ENCODE results near the gene TENT5A. TPM values are rescaled to one million over a fixed set of nuclear protein-coding genes. Genes with fewer than 3 reads are reported as not detected.
A peak's percentile ranks its signal among the peaks of the same experiment; 100 is the strongest.
"Not testable (repeated sequence)": the region's sequence is repeated elsewhere in the genome, so short reads cannot be mapped to it uniquely, and the experiment has no call there.

TENT5A gene
- total RNA-seq = 26.6 TPM

DNA sequence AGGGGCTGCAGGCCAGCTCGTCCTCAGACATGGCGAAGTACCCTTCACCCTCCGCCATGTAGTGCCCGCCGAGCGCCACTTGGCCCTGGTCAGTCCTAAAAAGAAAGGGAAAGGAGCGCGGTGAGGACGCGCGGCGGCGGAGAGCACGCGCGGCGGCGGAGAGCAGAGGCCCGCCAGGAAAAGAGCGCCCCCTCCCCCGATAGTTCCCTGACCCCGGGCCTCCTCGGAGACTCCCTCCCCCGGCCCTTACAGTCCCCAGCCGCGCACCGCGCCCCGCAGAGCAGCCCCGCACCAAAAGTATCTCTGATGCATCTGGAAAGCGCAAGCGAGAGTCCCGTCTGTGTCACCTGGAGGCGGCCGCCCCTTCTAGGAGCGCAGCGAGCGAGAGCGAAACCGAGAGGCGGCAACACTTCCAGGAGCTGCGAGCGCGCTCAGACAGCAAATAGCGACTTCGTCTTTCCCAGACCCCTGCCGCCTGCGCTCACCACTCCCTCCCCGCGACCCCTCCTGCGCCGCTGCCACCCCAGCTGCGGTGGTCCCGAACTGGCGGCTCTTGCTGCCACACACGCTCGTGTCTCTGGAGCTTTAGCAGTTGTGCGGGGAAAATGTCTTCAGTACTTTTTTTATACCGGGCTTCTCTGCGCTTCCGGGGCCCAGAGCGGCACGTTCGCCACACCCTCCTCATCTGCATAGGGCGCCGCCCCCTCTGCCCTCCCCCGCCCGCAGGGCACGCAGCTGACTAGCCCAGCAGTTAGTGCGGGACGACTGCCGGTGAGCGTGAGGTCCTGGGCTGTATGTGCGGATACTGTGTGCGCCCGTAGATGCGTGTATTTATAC, at the start of gene TENT5A:
Gene TENT5A, minus strand, starts transcription at position 598 of the 837 bp plus-strand sequence. Its CDS starts 540 bp downstream, at position 58.
- peak; percentile 95 for DNase-seq (ENCODE audit: low spot score)

DNA sequence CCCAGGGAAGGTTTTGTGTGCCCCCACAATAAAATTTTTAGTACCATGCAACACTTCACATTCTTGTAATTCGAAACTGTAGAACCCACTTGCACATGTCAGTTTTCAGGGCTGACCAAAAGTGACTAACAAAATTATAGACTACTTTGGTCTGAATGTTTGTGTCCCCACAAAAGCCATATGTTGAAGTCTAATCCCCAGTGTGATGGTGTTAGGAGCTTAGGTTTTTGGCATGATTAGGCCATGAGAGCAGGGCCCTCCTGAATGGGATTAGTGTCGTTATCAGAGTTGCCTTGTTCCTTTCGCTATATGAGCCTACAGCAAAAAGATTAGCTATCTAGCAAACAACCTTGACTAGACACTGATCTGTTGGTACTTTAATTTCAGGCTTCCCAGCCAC, 49.0 kb upstream of the TENT5A start:
- DNase-seq (ENCODE audit: low spot score) = no peak

DNA sequence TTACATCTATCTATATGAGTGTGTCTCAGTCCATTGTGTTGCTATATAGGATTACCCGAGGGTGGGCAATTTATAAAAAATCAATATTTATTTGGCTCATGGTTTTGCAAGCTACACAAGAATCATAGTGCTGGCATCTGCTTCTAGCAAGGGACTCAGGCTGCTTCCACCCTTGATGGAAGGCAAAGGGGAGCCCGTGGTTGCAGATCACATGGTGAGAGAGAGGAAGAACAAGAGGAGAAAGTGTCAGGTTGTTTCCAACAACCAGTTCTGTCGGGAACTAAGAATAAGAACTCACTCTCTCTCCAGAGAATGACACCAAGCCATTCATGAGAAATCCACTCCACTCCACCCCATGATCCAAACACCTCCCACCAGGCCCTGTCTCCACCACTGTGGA, 48.2 kb upstream of the TENT5A start:
- no peak for DNase-seq (ENCODE audit: low spot score)

DNA sequence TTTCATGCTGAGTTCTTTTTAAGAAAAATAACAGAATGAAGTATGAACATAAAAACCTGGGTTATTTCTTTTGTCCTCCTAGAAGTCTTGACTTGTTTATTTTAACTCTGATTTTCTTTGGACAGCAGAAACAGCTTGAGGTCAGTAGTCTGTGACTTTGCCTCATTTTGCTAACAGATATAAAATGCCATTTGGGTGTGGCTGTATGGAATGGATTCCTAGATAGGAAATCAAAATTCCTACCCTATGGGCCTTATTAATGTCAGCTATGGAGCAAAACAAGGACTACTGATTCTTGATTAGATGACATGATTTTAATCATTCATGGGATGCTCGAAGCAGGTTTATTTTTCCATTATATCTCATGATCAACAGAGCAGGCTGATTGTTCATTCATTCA, 46.8 kb upstream of the TENT5A start:
- no peak for DNase-seq (ENCODE audit: low spot score)

DNA sequence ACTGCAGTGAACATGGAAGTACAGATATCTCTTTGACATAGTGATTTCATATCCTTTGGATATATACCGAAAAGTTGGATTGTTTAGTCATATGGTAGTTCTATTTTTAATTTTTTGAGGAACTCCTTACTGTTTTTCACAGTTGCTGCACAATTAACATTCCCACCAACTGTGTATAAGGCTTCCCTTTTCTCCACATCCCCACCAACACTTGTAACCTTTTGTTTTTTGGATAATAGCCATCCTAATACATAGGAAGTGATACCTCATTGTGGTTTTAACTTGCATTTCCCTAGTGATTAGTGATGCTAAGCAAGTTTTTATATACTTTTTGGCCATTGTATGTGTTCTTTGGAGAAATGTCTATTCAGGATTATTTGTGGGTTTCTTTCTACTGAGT, 45.1 kb upstream of the TENT5A start:
- no peak for DNase-seq (ENCODE audit: low spot score)

DNA sequence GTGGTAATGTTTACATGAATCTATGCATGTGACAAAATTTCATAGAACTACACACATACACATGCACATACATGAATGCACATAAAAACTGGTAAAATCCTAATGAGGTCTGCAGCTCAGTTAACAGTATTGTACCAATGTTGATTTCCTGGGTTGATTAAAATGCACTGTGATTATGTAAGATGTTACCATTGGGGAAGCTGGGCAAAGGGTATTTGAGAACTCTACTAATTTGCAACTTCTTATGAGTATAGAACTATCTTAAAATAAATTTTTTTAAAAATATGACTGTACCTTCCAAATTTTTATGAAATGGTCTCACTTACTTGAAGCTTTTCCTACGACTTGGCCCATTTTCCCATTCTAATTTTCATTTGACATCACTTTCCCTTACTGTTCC, 43.4 kb upstream of the TENT5A start:
- DNase-seq (ENCODE audit: low spot score) = no peak

DNA sequence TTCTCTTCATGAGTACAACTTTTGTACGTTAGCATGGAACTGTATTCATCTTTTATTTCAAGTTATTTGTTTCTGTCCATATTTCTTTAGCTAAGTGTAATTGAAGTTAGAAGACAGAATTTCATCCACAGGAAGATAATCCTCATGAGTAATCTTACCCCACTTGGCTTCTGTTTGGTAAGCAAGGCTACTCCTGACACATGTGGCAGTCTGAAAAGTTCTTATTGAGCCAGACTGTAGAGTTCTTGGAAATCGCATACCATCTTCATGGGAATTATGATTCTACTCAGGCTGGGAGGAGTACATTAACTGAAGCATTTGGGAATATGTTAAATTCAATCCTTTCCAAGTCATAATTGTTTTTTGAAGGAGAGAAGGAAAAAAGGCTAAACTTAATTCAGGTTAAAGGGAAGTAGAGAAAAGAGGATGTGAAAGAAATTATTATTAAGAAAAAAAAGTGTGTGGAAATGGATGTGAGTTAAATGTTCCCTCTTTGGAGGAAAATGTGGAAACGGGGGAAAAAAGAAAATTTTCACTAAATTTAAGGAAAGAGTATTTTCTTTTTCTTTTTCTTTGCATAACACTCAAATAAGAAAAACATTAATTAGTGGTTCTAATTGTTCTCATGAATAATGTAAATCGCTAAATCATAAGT, 41.5 kb upstream of the TENT5A start:
- DNase-seq (ENCODE audit: low spot score) = no peak

DNA sequence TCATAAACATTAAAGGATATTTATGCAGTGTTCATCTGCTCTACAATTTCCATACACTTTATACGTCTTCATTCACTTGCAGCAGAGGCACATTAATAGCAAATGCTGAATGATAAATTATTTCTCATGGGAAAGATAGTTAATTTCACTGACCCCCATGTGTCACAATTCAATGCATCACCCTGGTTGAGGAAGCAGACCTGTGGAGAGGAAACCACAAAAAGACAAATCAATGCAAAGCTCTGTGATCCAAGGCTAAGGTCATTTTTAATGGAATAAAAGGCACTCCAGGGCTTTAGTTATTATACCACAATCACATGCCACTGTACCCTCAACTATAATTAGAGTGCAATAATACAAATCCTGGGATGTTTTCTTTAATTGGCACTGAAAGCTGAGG, 40.3 kb upstream of the TENT5A start:
- no peak for DNase-seq (ENCODE audit: low spot score)

DNA sequence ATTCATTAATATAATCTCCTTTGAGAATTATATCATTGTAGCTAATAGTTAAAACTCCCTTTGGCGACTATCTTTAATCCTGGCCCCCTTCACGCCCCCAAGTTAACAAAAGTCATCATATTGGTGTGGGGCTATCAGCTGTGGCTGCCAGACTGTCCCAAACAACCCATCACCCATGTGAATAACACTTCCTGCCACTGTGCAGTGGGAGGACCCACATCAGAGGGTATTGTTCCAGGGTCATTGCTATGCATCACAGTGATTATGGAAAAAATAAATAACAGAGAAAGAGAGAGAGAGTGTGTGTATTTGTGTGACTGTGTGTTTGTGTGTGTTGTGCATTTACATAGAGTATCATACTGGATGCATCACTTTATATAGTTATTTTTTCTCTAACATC, 39.3 kb upstream of the TENT5A start:
- no peak for DNase-seq (ENCODE audit: low spot score)

DNA sequence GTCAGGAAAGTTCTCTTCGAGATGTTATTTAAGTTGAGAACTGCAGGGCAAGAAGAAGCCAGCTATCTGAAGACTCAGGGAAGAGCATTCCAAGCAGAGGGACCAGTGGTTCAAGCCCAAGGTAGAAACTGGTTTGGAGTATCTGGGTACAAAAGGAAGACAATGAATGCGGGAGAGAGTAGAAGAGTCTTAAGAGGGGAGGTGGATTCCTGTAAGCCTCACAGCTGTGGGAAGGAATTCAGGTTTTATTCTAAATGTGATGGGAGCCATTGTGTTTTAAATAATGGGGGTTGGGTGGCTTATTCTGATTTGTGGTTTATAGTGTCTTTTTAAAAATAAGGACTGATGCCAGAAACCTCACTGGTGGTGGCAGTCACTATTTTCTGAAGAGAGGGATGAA, 37.6 kb upstream of the TENT5A start:
- no peak for DNase-seq (ENCODE audit: low spot score)

DNA sequence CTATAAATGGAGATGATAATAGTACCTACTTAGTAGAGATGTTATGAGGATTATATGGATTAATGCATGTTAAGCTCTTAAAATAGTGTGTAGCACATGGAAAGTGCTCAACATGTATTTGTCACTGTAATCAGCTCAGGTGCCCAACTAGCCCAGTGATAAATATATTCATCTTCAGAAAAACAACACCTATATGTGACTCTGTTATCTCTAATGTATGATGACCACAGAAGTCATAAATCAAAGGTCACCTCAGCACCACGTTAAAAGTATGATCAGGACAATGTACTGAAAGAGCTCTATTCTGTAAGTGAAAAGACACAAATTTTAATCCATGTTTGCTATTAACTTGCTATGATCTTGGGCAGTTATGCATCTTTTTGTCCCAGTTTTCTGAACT, 36.8 kb upstream of the TENT5A start:
- no peak for DNase-seq (ENCODE audit: low spot score)

DNA sequence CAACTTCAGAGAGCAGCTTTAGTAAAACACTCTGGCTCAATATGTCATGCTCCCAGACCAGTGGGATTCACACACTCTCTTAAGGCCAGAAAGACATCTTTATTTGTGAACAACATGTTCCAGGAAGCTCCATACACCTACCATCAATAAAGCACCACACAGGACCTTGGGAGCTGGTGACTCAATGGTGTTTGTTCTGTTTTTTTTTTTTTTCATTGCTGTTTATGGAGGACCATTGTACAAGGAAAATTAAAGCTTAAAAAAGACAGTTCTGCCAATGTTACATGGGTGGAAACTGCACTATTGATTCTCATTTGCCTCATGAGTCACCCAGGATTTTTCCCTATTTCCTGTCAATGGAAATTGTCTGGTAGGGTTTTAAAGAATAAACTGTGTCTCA, 36.3 kb upstream of the TENT5A start:
- no peak for DNase-seq (ENCODE audit: low spot score)

DNA sequence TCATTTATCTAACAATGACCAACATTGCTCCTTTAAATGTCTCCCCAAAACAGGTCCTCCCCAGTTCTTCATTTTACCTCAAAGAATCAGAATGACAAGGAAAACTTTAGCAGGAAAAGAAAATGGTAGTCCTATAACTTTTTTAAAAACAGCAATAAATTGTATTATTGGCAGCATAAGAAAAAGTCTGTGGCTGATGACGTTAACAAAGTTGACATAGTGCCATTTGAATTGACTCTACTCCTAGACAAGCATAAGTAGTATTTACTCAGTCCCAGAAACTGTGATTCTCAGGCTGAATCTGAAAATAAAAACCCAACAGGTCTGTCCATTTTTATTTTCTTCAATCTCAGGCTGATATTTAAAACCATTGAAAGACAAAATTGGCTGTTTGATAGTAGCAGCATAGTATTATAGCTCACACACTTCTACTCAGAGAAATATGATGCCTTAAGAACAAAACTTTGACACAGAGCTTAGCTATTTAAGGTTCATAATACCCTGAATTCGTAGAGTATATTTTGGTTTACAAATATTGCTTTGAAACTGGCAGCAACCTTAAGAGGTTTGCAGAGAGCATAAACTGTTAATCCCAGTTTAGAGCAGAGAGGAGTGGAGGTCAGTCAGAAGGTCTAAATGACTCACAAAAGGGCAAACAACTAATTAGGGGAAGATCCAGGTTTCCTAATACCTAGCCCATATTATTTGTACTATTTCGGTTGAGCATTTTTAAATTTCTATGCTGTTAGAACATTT, 35.0 kb upstream of the TENT5A start:
- no peak for DNase-seq (ENCODE audit: low spot score)

DNA sequence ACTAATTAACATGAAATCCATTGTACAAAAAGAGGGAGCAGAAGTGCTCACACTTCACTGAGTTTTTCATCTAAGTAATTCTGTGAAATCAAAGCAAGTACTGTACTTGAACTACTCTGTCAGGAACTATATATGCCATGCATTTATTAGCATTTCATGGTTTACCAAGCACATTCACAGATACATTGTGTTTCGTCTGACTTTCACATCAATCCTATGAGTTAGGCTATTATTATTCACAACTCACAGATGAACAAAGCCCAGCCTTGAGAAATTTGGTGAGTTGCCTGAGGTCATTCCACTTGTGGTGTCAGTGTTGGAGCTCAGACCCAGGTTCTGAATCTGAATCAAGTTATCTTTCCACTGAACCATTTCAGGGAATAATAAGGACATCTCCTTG, 33.7 kb upstream of the TENT5A start:
- DNase-seq (ENCODE audit: low spot score) = no peak

DNA sequence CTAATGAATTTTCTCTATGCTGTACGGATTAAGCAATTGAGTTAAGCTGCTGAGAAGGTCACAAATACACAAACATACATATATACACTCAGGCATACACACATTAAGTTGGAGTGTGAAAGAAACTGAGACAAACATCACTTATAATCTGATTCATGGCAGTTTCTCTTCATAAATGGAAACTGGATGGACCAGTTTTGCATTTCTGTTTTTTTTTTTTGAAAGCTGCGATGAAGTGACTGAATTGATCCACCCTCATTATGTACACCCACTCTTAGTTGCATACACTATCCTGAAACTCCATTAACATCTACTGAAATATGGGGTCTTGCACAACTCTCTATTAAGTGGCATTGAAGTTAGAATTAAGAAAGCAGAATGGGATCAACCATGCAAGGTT, 32.9 kb upstream of the TENT5A start:
- no peak for DNase-seq (ENCODE audit: low spot score)

DNA sequence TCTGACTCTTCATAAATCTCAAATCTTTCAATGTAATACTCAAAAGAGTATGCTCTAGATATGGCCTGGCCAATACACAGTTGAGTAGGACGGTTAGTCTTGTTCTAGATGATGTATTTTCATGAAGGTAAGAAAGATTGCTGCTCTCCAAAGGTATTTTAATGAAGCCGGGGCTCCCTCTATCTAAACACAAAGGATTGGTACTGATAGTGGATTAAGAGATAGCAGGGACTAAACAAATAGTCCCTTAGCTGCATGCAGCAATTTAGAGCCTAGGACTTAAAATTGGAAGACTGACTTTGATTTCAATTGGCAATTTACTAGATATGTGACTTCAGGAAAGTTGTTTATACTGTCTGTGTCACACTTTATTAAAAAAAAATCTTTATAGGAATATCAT, 31.4 kb upstream of the TENT5A start:
- DNase-seq (ENCODE audit: low spot score) = no peak

DNA sequence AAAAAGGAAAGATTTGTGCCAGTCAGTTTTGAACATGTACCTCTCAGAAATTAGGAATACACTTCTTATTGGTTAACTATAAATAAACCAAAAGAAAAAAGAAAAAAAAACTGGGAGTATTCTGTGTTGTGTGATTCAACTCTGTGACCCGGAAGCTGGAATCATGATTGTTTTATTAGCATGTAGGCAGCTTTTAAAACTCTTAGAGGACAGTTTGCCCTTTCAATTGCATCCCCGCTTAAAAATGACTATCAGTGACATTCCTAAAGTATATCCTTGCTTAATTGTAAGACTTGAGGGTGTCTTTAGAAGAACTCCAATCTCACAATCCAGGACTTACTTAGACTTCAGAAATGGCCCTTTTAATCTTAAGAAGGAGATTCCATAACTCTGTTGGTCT, 29.1 kb upstream of the TENT5A start:
- DNase-seq (ENCODE audit: low spot score) = no peak

DNA sequence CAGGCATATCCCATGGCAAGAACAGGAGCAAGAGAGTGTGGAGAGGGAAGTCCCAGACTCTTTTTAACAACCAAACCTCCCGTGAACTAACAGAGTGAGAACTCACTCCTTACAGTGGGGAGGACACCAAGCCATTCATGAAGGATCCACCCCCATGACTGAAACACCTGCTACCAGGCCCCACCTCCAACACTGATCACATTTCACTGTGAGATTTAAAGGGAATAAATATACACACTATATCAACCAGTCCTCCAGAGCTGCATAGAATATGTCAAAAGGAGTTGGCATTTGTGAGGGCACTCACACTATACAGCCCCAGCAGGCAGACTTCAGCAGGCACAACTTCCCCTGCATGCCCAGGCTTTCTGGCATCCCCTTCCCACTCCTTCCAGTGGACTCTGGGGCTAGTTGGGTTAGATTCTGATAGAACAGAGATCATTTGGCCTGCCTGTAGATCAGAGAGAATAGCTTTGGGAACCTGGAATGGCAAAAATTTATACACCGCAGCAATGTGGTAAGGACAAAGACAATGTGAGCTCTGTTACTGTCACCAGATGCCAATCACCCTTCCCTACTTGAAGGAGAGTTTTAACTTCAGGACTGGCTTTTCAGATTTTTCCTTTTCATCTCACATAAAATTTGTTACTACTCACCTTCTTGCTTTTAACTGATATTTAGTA, 25.2 kb upstream of the TENT5A start:
- DNase-seq (ENCODE audit: low spot score) = no peak

DNA sequence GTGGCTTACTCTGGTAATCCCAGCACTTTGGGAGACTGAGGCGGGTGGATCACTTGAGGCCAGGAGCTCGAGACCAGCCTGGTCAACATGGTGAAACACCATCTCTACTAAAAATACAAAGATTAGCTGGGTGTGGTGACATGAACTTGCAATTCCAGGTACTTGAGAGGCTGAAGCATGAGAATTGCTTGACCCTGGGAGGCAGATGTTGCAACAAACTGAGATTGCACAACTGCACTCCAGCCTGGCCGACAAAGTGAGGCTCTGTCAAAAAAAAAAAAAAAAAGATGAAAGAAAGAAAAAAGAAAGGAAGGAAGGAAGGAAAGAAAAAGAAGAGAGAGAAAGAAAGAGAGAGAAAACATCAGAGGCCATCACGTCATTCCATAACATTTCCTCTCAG, 23.7 kb upstream of the TENT5A start:
- DNase-seq (ENCODE audit: low spot score) = not testable (repeated sequence)

DNA sequence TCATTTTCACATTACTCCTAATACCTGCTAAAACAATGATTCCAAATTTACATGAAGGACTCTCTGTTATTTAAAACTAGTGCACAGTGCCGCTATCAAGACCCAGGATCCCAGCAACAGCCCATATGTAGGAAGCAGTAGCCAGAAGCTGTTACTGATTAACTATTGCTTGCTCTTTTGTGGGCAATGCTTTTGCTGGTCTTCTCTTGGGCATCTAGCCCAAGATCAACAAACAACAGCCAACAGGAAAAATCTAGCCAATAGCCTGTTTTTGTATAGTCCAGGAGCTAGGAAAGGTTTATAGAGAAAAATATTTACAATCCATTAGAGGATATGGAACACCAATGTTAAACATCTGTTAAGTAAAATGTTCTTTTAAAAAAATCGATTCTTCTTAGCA, 22.1 kb upstream of the TENT5A start:
- peak; percentile 33 for DNase-seq (ENCODE audit: low spot score)

DNA sequence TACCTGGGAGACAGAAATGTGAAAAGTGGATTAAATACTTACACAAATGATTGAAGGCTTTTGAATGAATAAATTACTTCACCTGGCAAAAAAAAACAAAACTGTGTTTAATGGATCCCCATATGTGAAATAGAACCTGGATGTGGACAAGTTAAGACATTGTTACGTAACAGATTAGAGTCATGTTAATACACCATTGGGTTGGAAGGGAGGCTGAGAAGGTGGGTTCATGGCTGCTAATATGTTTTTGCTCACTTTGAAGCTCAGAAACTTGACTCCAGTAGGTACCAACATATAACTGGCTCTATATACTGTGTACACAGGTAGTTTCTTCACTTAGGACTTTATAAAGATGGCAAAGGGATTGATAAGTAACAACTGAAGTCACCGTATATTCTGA, 21.4 kb upstream of the TENT5A start:
- DNase-seq (ENCODE audit: low spot score) = no peak

DNA sequence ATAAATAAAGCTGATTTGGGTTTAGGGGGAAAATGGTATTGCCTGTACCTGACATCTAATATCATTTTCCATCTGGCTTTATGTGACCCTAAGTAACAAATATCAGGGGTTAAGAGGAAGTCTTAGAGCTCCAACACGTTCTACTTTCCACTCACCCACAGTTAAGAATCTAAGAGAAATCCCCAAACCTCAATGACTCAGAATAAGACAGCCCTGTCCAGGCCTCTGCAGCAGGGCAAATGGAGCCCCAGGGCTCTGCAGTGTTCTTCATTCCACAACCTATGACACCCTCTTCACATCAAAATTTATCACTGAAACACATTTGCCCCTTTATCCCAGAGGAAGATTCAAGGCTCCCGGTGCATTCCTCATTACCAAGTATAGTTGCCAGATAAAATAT, 20.3 kb upstream of the TENT5A start:
- DNase-seq (ENCODE audit: low spot score) = no peak

Measured in mucosa of gallbladder (tissue), 1 donor.